GM18517 (cell line): ENCODE results near the gene ZNF586.
A peak's percentile ranks its signal among the peaks of the same experiment; 100 is the strongest.
"Not testable (repeated sequence)": the region's sequence is repeated elsewhere in the genome, so short reads cannot be mapped to it uniquely, and the experiment has no call there.

Experiments
- ATAC-seq: cut with Tn5 transposase; IDR thresholded peaks from one replicate; pipeline ENCODE4 v1.9.1; 2021; ENCODE audit warnings: mild to moderate bottlenecking, moderate library complexity; ENCODE audit not compliant: unreplicated experiment

Gene ZNF586

GRCh38 chr19:57769345-57770131 is at the start of gene ZNF586:
TSS of gene ZNF586 (plus strand) at chr19:57769676. CDS start at chr19:57769843, 167 bp downstream.
- ATAC-seq, result peak; percentile 95

GRCh38 chr19:57719901-57720519 is 49.5 kb upstream of the ZNF586 start:
- ATAC-seq, result no peak

DNA sequence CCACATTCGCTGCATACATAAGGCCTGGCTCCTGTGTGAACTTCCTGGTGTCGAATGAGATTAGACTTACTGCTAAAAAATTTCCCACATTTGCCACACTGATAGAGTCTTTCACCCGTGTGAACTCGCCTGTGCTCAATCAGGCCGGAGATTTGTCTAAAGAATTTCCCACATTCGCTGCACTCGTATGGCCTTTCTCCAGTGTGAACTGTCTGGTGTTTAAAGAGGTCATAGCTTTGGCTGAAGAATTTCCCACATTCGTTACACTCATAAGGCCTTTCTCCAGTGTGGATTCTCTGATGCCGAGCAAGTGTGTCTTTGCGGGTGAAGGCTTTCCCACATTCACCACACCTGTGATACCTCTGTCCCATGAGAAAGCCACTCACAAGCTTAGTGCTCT is 48.6 kb upstream of the ZNF586 start:
- ATAC-seq, result no peak

DNA sequence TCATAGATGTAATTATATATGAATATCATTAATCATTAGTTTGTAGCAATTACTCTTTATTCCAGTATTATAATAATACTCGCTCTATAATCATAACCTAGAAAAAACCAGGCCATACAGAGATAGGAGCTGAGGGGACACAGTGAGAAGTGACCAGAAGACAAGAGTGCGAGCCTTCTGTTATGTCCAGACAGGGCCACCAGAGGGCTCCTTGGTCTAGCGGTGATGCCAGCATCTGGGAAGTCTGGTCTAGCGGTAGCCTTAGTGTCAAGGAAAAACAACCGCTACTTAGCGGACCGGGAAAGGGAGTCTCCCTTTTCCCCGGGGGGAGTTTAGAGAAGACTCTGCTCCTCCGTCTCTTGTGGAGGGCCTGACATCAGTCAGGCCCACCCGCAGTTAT is 31.2 kb upstream of the ZNF586 start:
- not testable (repeated sequence) for ATAC-seq

DNA sequence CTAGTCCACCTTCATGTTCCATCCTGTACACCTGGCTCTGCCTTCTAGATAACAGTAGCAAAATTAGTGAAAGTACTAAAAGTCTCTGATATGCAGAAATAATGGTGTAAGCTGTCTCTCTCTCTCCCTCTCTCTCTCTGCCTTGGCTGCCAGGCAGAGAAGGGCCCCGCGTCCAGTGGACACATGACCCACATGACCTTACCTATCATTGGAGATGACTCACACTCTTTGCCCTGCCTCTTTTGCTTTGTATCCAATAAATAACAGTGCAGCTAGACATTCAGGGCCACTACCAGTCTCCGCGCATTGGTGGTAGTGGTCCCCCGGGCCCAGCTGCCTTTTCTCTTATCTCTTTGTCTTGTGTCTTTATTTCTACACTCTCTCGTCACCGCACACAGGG is 30.7 kb upstream of the ZNF586 start:
- not testable (repeated sequence) for ATAC-seq

DNA sequence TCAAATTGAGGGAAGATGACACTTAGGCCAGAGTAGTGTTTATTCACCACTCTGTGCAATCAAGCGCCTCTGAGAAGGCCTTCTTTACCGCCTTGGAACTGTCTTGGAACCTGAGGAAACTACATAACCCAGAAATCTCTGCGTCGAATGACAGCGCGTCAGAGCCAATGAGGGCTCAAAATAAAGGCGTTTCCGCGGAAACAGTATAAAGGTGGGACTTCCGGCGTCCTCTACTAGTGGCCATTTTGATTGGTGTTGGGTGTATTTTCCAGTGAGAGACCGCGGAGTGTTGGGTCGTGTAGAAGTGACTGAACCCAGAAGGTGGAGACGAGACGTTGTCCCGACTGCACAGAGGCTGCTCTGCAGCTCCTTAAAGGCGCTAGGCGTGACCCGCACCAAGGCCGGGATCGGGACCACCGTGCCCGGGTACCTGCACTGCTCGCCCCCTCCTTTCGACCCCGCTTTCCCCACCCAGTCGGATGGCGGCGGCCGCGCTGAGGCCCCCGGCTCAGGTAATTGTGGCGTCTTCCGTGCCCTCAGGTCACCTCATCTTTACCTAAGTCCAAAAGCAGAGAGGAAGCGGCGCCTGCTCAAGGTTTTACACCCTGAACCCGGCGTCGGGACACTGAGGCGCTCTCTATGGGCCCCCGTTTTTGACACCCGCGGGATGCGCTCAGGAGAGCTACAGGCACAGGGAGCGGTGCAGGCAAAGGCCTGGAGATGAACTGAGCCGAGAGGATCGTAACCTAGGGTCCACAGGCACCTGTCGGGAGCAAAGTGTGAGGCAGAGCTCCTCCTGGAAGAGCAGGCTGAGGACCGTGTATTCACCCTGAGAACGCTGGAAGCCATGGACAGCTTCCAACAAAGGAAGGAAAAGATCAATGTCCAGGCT is 22.6 kb upstream of the ZNF586 start, which contains the start of gene ZNF776:
ZNF776 (plus strand) TSS at position 236 of the 892 bp plus-strand sequence; CDS start at position 480, 244 bp downstream.
- ATAC-seq, result peak; percentile 94

- no peak for ATAC-seq
Measured at GRCh38 chr19:57747472-57747807, 22.0 kb upstream of the ZNF586 start.

- no peak for ATAC-seq
Measured at GRCh38 chr19:57748029-57748428, 21.4 kb upstream of the ZNF586 start.

DNA sequence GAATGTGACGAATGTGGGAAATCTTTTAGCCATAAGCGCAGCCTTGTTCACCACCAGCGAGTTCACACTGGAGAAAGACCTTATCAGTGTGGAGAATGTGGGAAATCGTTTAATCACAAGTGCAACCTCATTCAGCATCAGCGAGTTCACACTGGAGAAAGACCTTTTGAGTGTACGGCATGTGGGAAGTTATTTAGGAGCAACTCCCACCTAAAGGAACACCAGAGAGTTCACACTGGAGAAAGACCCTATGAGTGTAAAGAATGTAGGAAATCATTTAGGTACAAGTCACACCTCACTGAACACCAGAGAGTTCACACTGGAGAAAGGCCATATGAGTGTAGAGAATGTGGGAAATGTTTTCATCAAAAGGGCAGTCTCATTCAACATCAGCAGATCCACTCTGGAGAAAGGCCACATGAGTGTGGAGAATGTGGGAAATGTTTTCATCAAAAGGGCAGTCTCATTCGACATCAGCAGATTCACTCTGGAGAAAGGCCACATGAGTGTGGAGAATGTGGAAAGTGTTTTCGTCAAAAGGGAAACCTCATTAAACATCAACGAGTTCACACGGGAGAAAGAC is 15.3 kb upstream of the ZNF586 start:
- no peak for ATAC-seq

DNA sequence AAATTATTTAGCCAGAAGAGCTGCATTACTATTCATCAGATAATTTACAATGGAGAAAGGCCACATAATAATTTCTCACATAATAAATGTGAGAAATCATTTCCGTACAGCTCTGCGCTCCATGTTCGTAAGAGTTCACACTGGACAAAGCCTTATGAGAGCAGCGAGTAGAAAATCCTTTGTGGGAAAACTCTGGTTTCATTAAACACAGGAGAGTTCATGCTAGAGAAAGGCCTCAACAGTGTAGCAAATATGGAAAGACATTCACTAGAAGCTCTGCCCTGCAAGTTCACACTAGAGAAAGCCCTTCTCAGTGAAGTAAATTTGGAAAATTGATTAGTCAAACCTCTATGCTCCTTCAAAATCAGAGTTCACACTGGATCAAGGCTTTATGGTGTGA is 14.4 kb upstream of the ZNF586 start:
- no peak for ATAC-seq

DNA sequence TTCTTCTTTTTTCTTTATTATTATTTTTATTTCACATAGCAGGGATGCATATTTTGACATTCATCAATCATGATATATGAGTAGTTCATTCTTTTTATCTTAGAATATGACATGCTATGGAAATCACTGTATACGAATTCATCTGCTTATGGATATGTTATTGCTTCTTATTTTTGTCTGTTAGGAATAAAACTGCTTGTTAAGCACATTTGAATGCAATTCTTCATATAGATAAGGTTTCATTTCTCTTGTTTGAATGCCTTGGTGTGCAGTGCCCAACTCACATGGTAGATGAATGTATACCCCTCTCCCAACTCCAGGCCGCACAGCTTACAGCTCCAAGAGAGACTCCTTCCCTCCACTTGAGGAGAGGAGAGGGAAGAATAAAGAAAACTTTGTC is 11.5 kb upstream of the ZNF586 start:
- ATAC-seq, result no peak

DNA sequence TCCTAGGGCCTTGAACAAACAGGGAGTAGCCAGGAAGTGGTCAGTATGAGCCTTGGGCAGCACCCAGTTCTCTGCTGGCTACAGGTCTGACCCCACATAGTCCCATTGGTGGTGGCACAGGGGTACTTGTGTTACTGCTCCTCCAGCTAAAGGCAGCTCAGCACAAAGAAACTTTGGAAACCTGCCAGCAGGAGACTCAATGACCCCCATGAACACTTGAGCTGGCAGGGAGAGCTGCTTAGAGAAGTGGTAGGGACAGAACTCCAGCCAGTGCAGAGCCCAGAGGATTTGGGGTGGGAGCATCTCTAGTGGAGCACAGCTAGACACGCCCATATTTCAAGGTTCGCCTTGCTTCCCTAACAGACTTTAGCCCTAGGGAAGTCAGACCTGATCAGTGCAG is 10.4 kb upstream of the ZNF586 start:
- no peak for ATAC-seq

DNA sequence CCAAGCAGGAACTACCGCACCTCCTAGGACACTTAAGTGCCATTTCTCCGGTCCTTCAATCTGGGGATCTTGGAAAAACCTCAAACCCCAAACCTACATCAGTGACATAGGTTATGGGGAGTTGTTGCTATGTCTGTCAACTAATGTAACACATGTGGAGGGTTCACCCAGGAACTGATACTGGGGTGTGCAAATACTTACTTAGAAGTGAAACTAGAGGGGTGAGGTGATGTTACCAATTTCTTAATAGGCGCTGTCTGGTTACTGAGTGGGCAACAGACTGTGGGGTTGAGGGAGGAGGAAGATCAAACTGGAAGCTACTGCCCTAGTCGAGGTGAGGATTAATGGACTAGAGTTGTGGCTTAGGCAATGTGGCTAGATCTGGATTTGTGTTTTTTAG is 1.9 kb downstream of the ZNF586 start:
- no peak for ATAC-seq

DNA sequence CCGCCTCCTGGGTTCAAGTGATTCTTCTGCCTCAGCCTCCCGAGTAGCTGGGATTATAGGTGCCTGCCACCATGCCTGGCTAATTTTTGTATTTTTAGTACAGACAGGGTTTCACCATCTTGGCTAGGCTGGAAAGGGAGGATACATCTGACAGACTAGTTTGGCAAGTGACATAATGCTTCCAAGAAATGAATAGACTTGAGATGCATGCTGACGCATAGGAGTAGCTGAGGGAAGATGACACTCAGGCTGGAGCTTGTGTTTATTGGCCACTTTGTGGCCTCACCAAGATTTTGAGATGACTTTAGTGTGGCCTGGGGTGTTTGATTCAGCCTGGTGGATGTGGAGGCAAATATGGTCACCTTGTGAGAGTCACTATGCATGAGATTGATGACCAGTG is 4.0 kb downstream of the ZNF586 start:
- ATAC-seq, result no peak

DNA sequence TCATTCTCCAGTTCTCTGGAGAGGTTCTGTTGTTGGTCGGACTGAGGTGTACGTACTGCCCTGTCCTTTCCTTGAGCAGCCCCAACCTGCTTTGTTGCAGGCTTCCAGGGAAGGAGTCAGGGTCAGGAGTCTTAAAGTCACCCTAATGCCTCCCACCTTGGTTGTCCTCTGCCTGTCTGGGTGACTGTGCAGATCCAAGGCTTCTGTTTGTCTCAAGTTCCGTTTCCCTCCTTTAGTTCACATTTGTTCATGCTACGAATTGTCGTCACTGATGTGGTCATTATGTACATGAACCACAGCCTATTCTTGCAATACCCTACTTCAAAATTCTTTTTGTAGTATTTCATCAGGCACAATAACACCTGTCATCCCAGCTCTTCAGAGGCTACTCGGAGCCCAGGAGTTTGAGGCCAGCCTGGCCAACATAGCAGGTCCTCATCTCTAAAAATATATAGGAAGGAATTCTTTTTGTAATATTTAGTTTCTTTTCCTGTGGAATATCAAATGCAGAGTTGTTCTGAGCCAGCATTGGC is 7.4 kb downstream of the ZNF586 start:
- no peak for ATAC-seq

DNA sequence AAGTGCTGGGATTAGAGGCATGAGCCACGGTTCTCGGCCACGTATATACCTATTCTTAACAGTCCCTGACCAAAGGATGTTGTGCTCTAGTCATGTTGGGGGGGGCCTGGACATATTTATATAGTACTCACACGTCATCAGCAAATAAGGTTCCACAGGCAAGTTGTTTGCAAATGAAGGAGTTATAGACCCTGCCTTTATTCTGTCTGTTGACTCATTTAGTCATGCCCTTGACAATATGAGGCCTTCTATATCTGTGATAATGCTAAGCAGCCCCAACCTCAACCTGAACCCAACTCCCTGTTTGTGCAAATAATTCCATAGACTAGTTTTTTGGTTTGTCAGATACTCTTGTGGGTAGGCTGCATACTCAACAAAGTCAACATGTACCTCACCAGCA is 8.9 kb downstream of the ZNF586 start:
- no peak for ATAC-seq

- ATAC-seq, result no peak
Measured at GRCh38 chr19:57779220-57779845, 9.9 kb downstream of the ZNF586 start.

- no peak for ATAC-seq
Measured at GRCh38 chr19:57786286-57786685, 16.8 kb downstream of the ZNF586 start.

GRCh38 chr19:57786906-57787305 is 17.4 kb downstream of the ZNF586 start:
- no peak for ATAC-seq

DNA sequence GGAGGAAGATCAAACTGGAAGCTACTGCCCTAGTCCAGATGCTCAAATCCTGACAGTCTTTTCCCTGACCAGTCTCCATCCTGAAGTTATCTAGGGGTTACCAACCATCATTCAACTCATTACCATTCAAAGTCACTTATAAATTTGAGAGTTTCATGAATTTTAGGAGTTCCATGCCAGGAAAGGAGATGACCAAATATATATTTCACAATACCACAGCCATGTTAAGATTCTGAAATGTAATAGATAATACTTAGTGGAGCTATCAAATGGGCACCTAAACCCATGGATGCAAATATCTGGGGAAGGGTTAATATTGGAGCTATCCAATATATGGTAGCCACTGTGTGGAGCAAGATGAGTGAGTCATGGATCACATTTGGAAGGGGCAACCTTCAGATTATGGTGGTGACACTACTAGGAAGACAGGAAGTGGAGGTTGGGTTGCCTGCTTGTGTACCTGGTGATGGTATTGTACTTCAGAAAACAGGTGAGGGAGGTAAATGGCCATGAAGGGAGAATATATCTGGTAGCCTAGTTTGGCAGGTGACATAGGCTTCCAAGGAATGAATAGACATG is 18.7 kb downstream of the ZNF586 start:
- no peak for ATAC-seq
